Thoracic aorta (tissue), 2 donors: ENCODE results near the gene HMGN1. TPM values are rescaled to one million over a fixed set of nuclear protein-coding genes. Genes with fewer than 3 reads are reported as not detected.

Experiments used
- ATAC-seq: fragments of 150-250 bp; one replicate; pipeline ENCODE4 v1.8.0; 2017; ENCODE audit warnings: low read depth; ENCODE audit not compliant: insufficient number of reproducible peaks, low FRiP score
- DNase-seq: peaks from one replicate; pipeline ENCODE4 v3.0.0-alpha.2; 2020; ENCODE audit warnings: low spot score
- H3K27ac ChIP-seq, 2 donors: fragments of 200-600 bp; sonication (generic); 1 replicate in 1 of 2; 2 replicates in 1 of 2; pipeline ENCODE4 v1.5.1; 2016; ENCODE audit warnings: mild to moderate bottlenecking in 2 of 2, moderate library complexity in 2 of 2
- H3K27me3 ChIP-seq: fragments of 200-600 bp; sonication (generic); replicated peaks from 2 replicates; pipeline ENCODE4 v1.6.0; 2016; ENCODE audit warnings: mild to moderate bottlenecking; ENCODE audit not compliant: insufficient read depth
- H3K36me3 ChIP-seq: fragments of 200-600 bp; sonication (generic); one replicate; pipeline ENCODE4 v1.5.1; 2016
- H3K4me1 ChIP-seq, 2 donors: fragments of 200-600 bp; sonication (generic); 1 replicate in 1 of 2; 2 replicates in 1 of 2; pipeline versions ENCODE4 v1.5.1 to v1.6.0; 2016; ENCODE audit warnings: low read depth in 2 of 2, mild to moderate bottlenecking in 1 of 2; ENCODE audit not compliant: control insufficient read depth in 1 of 2
- H3K4me3 ChIP-seq: fragments of 200-600 bp; sonication (generic); 2 replicates; pipeline ENCODE4 v1.5.1; 2016; ENCODE audit warnings: mild to moderate bottlenecking
- H3K9me3 ChIP-seq: fragments of 200-600 bp; sonication (generic); 2 replicates; pipeline ENCODE4 v1.5.1; 2016
- CTCF ChIP-seq: fragments of 200-600 bp; sonication (generic); IDR thresholded peaks from one replicate; pipeline ENCODE4 v1.5.1; 2019; ENCODE audit warnings: antibody characterized with exemption
- total RNA-seq, 2 donors: library from RNA; depleted of rRNA; stranded (reverse); fragments of >200 nt; gene quantifications; one replicate each; pipeline versions ENCODE4 v1.1.0 to v1.2.3, GENCODE V29; 2016

HMGN1 gene
- total RNA-seq, 2 donors from 2014 or later: 32.0 to 65.2 TPM

- Histone ChIP-seq H3K36me3 (no peaks in the 10 kb centered on the region), H3K9me3 (no peaks in the 10 kb centered on the region), H3K4me3 (no peak overlapping the region), H3K27me3 (no peaks in the 10 kb centered on the region), H3K27ac (no peak overlapping the region), H3K4me1 (peaks cover 6 to 22% of the 10 kb centered on the region in 2 donors)
- ATAC-seq (no peak), DNase-seq (no peak)
- TF ChIP-seq CTCF: no peak
Observed at GRCh38 chr21:39316729-39317128, 32.2 kb downstream of the HMGN1 start.

GRCh38 chr21:39315603-39316445 lies 33.1 kb downstream of the HMGN1 start:
- H3K4me3 ChIP-seq: no peak overlapping the region
- TF ChIP-seq CTCF: no peak
- ATAC-seq: no peak
- H3K9me3 ChIP-seq: no peaks in the 10 kb centered on the region
- DNase-seq: no peak
- peaks cover 12 to 28% of the 10 kb centered on the region in 2 donors for H3K4me1 ChIP-seq
- no peak overlapping the region for H3K27ac ChIP-seq
- H3K36me3 ChIP-seq: no peaks in the 10 kb centered on the region
- H3K27me3 ChIP-seq: no peaks in the 10 kb centered on the region

- Histone ChIP-seq H3K27me3 (no peaks in the 10 kb centered on the region), H3K9me3 (no peaks in the 10 kb centered on the region), H3K27ac (peak overlapping the region; percentile 88 to 92), H3K4me3 (peak overlapping the region; percentile 75), H3K4me1 (peaks cover 12 to 22% of the 10 kb centered on the region in 2 donors), H3K36me3 (peaks cover 4% of the 10 kb centered on the region)
- no peak for DNase-seq
- ATAC-seq: peak; percentile 11
- TF ChIP-seq CTCF: no peak
Observed at GRCh38 chr21:39314143-39315027, 34.5 kb downstream of the HMGN1 start.

GRCh38 chr21:39313571-39314142 lies 35.2 kb downstream of the HMGN1 start, which contains the start of gene BRWD1:
Gene BRWD1, minus strand, starts transcription at chr21:39313632. Its CDS starts 141 bp downstream, at chr21:39313491.
- H3K4me3 ChIP-seq: peak within 1 kb of the TSS; percentile 75
- DNase-seq: no peak
- H3K27ac ChIP-seq: peak within 1 kb of the TSS; percentile 88 to 92
- H3K27me3 ChIP-seq: no peaks in the 10 kb centered on the region
- H3K36me3 ChIP-seq: peaks cover 4% of the 10 kb centered on the region
- no peaks in the 10 kb centered on the region for H3K9me3 ChIP-seq
- ATAC-seq: peak; percentile 74
- TF ChIP-seq CTCF: peak; percentile 23
- peaks cover 12 to 16% of the 10 kb centered on the region in 2 donors for H3K4me1 ChIP-seq
